ENCODE data around the gene THRB.

THRB gene

GRCh38 chr3:24494618-24495325 is at the start of gene THRB:
Gene THRB, minus strand, starts transcription at chr3:24494850.
- H3K27ac ChIP-seq: peak within 1 kb of the TSS; percentile 77 to 97 (median 92)
- H3K4me3 ChIP-seq: peak within 1 kb of the TSS; percentile 40 to 78 (median 68)

GRCh38 chr3:24541935-24542334 is 47.3 kb upstream of the THRB start:
- Histone ChIP-seq H3K27ac (no peak overlapping the region), H3K4me3 (no peak overlapping the region)

GRCh38 chr3:24540821-24541220 is 46.2 kb upstream of the THRB start:
- no peak overlapping the region for H3K4me3 ChIP-seq
- no peak overlapping the region for H3K27ac ChIP-seq

- H3K4me3 ChIP-seq: no peak overlapping the region
Measured at GRCh38 chr3:24539699-24540098, 45.0 kb upstream of the THRB start.

GRCh38 chr3:24538891-24539290 is 44.2 kb upstream of the THRB start:
- Histone ChIP-seq H3K27ac (no peak overlapping the region), H3K4me3 (no peak overlapping the region)

More at GRCh38 chr3:24539699-24540098, 45.0 kb upstream of the THRB start:
- H3K27ac ChIP-seq: no peak overlapping the region

GRCh38 chr3:24533561-24534193 is 39.0 kb upstream of the THRB start:
- no peak overlapping the region for H3K4me3 ChIP-seq
- H3K27ac ChIP-seq: no peak overlapping the region

- Histone ChIP-seq H3K4me3 (no peak overlapping the region), H3K27ac (no peak overlapping the region)
Measured at GRCh38 chr3:24530471-24530870, 35.8 kb upstream of the THRB start.

GRCh38 chr3:24529210-24529609 is 34.6 kb upstream of the THRB start:
- H3K27ac ChIP-seq: no peak overlapping the region
- H3K4me3 ChIP-seq: no peak overlapping the region

- Histone ChIP-seq H3K4me3 (no peak overlapping the region), H3K27ac (no peak overlapping the region)
Measured at GRCh38 chr3:24526640-24527212, 32.1 kb upstream of the THRB start.

GRCh38 chr3:24525557-24525956 is 30.9 kb upstream of the THRB start:
- H3K27ac ChIP-seq: no peak overlapping the region
- H3K4me3 ChIP-seq: no peak overlapping the region

GRCh38 chr3:24525022-24525421 is 30.4 kb upstream of the THRB start:
- no peak overlapping the region for H3K4me3 ChIP-seq
- H3K27ac ChIP-seq: no peak overlapping the region

- H3K27ac ChIP-seq: no peak overlapping the region
- no peak overlapping the region for H3K4me3 ChIP-seq
Measured at GRCh38 chr3:24523988-24524727, 29.5 kb upstream of the THRB start.

GRCh38 chr3:24523215-24523614 is 28.6 kb upstream of the THRB start:
- Histone ChIP-seq H3K4me3 (no peak overlapping the region), H3K27ac (no peak overlapping the region)

- H3K27ac ChIP-seq: peak overlapping the region in 20 of 21 experiments; percentile 65 to 88 (median 82)
- H3K4me3 ChIP-seq: peak overlapping the region; percentile 51 to 62 (median 58)
Measured at GRCh38 chr3:24522146-24522579, 27.5 kb upstream of the THRB start.

GRCh38 chr3:24521420-24522145 is 26.9 kb upstream of the THRB start:
- Histone ChIP-seq H3K4me3 (peak overlapping the region; percentile 51 to 62 (median 58)), H3K27ac (peak overlapping the region in 20 of 21 experiments; percentile 65 to 88 (median 82))

GRCh38 chr3:24520976-24521419 is 26.3 kb upstream of the THRB start:
- Histone ChIP-seq H3K4me3 (peak overlapping the region; percentile 51 to 62 (median 58)), H3K27ac (peak overlapping the region in 19 of 21 experiments; percentile 65 to 88 (median 83))

GRCh38 chr3:24520101-24520495 is 25.4 kb upstream of the THRB start:
- H3K4me3 ChIP-seq: no peak overlapping the region
- H3K27ac ChIP-seq: no peak overlapping the region

- Histone ChIP-seq H3K4me3 (no peak overlapping the region), H3K27ac (no peak overlapping the region)
Measured at GRCh38 chr3:24519368-24520100, 24.9 kb upstream of the THRB start.

GRCh38 chr3:24518990-24519367 is 24.3 kb upstream of the THRB start:
- Histone ChIP-seq H3K4me3 (no peak overlapping the region), H3K27ac (no peak overlapping the region)
